GM21447 (cell line): ENCODE data around the gene SUPT7L.
A peak's percentile ranks its signal among the peaks of the same experiment; 100 is the strongest.

Experiments used
- ATAC-seq: cut with Tn5 transposase; IDR thresholded peaks from one replicate; pipeline ENCODE4 v1.9.1; 2021; ENCODE audit not compliant: unreplicated experiment

Gene SUPT7L, protein sequence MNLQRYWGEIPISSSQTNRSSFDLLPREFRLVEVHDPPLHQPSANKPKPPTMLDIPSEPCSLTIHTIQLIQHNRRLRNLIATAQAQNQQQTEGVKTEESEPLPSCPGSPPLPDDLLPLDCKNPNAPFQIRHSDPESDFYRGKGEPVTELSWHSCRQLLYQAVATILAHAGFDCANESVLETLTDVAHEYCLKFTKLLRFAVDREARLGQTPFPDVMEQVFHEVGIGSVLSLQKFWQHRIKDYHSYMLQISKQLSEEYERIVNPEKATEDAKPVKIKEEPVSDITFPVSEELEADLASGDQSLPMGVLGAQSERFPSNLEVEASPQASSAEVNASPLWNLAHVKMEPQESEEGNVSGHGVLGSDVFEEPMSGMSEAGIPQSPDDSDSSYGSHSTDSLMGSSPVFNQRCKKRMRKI

GRCh38 chr2:27663285-27664153, at the start of gene SUPT7L, which contains the start of gene SLC4A1AP:
Gene SUPT7L, minus strand, starts transcription at chr2:27663614. Its CDS starts 1,422 bp downstream, at chr2:27662192.
Gene SLC4A1AP, plus strand, starts transcription at chr2:27663889. Its CDS starts 26 bp downstream, at chr2:27663915.
- ATAC-seq: peak; percentile 65

- ATAC-seq: no peak
Observed at GRCh38 chr2:27713201-27713600, 49.8 kb upstream of the SUPT7L start.

DNA sequence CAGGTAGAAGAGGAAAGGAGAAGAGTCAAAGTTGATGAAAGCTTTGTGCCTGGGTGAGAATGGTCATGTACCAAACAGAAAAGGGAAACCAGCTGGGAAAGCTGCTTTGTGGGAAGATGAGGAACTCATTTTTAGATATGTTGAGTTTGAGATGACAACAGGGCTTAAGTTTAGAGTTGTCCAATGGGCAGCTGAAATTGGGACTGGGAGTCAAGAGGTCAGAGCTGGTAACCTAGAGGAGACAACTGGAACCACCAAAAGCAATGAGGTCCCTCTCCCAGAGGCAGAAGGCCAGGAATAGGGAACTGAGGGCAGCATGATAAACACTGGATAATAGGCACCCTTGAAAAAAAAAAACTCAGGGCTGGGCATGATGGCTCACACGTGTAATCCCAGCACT, 49.1 kb upstream of the SUPT7L start:
- ATAC-seq: no peak

GRCh38 chr2:27711804-27712203, 48.4 kb upstream of the SUPT7L start:
- no peak for ATAC-seq

GRCh38 chr2:27710640-27711430, 47.4 kb upstream of the SUPT7L start:
- no peak for ATAC-seq

- no peak for ATAC-seq
Observed at GRCh38 chr2:27709960-27710575, 46.7 kb upstream of the SUPT7L start.

DNA sequence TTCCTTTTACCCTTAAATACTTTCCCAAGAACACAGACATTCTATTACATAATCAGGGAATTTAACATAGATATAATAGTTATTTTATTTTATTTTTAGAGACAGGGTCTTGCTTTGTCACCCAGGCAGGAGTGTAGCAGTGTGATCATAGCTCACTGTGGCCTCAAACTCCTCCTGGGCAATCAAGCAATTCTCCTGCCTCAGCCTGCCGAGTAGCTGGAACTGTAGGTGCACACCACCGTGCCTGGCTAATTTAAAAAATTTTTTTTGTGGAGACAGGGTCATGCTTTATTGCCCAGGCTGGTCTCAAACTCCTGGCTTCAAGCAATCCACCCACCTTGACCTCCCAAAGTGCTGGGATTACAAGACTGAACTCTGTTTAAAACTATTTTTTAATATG, 45.9 kb upstream of the SUPT7L start:
- ATAC-seq: no peak

GRCh38 chr2:27708666-27709065, 45.3 kb upstream of the SUPT7L start:
- no peak for ATAC-seq

GRCh38 chr2:27708257-27708654, 44.8 kb upstream of the SUPT7L start:
- no peak for ATAC-seq

- ATAC-seq: no peak
Observed at GRCh38 chr2:27707462-27708256, 44.2 kb upstream of the SUPT7L start.

DNA sequence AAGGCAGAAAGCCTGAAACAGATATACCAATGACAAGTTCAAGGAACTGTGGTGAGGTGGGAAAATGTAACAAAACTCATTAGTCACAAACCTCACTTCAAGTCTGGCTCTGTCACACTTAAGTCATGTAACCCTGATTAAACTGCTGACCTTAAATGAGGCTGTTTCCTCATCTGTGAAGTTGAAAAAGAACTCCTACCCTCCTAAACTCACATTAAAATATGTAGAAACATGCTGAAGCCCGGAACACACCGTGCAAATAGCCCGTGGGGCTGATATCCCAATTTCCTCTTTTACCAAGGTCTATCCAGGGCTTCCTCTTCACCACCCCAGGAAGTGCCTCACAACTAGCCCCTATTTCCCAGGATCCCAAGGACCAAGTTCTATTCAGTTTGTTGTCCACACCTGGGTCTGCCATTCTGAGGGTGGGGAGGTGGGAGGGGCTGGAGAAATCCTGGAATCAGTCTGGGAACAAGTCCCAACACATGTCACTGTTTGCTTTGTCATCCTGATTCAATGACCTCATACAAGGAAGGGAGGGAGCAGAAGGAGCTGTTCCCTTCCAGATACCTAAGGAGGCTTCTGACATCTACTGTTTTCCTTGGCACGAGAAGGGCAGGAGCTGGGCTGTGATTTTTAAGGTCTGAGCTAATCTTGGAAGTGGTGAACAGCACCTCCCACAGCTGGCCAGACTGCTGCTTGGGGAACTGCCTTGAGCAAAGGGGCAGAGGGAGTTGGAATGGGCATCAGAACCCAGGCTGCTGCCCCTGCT, 42.6 kb upstream of the SUPT7L start:
- ATAC-seq: no peak

DNA sequence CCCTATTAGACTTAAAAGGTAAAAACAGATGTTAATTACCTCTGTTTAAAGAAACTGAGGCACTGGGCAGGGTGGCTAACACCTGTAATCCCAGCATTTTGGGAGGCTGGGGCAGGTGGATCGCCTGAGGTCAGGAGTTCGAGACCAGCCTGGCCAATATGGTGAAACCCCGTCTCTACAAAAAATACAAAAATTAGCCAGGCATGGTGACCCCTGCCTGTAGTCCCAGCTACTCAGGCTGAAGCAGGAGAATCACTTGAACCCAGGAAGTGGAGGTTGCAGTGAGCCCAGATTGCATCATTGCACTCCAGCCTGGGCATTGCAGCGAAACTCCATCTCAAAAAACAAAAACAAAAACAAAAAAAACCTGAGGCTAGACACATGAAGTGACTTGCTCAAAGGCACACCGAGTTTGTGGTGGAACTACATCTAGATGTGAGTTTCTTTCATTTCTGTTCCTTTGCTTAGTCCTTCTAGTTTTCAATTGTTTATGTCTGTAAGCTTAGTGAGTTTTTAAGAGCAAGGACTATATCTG, 41.0 kb upstream of the SUPT7L start:
- ATAC-seq: no peak

- peak; percentile 79 for ATAC-seq
Observed at GRCh38 chr2:27703638-27704341, 40.4 kb upstream of the SUPT7L start.

DNA sequence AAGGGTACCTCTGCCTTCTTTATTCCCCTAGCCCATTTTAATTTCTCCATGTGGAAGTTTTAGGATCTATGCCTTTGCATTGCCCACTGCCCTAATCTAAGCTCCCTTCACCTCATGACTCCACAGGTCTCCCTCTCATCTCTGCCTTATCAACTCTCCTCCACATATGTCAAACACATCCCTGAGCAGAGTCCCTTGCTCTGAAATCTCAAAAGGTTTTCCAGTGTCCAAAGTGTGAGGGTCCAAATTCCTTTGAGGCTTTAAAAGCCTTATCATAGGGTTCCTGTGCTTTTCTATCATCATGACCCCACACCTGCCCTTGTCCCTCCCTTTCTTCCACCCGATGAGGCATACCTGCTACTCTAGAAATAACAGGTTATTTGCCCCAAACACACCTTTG, 38.9 kb upstream of the SUPT7L start:
- ATAC-seq: no peak

DNA sequence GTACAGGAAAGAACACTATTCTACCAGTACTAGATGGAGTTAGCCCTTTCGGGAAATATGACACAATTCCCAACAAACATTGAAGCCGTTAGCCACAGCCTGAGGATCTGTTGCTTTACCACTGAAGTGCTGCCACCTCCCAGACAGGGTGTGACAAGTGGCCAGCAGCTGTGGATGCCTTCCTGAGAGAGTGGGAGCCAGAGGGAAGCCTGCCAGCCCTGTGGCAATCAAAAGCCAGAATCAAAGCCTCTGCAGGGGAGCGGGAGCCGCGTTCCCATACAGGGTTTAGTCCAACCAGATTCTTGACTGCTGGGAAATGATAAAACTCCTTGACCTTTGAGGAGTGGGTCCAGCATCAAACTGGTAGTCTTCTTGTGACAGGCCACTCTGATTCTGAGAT, 38.3 kb upstream of the SUPT7L start:
- ATAC-seq: no peak

DNA sequence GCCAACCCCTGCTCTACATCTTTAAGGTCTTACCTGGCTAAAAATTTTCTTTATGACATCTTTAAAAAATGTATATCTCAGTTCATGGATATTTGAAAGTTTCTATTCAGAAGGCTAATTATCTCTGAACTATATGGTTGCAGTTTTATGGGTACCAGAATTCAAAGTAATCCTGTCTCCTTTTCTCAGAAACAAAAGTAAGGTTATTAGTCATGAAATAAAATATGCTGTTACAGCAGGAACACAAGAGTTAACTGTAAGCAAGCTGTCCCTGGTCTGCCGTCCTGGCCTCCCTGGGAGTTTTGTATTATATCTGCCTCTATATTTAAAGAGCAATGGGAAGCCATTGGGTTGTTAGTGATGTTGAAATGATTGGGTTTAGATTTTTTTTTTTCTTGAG, 34.2 kb upstream of the SUPT7L start:
- ATAC-seq: no peak

DNA sequence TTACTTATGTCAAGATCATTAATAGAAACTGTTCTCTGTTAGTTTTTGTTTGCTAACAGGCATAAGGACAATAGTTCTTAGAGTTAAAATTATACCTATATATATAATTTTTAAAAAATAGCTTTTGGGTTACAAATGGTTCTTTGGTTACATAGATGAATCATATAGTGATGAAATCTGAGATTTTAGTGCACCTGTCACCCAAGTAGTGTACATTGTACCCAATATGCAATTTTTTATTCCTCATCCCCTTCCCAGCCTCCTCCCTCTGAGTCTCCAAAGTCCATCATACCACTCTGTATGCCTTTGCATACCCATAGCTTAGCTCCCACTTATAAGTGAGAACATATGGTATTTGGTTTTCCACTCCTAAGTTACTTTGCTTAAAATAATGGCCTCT, 26.6 kb upstream of the SUPT7L start:
- ATAC-seq: no peak

DNA sequence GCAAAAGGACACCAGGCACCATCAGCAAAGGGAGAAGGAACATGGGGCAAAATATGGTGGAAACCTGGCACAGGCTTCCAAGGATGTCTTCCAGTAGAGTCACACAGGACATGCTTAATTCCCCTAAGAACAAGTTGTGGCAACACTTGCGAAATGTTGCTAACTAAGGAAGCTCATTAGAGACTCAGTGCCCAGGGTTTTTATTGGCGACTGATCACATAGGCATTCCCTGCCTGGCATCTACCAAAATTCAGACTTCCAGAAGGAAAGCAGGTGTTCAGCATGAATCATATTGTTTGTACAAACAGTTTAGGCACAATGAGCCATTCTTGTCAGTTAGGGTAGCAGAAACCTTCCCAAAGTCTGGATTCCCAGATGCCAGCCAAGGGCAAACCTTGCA, 26.0 kb upstream of the SUPT7L start:
- ATAC-seq: no peak
